ENCODE results near the gene USP26.
"Not testable (repeated sequence)": the region's sequence is repeated elsewhere in the genome, so short reads cannot be mapped to it uniquely, and the experiment has no call there.

Gene USP26, protein sequence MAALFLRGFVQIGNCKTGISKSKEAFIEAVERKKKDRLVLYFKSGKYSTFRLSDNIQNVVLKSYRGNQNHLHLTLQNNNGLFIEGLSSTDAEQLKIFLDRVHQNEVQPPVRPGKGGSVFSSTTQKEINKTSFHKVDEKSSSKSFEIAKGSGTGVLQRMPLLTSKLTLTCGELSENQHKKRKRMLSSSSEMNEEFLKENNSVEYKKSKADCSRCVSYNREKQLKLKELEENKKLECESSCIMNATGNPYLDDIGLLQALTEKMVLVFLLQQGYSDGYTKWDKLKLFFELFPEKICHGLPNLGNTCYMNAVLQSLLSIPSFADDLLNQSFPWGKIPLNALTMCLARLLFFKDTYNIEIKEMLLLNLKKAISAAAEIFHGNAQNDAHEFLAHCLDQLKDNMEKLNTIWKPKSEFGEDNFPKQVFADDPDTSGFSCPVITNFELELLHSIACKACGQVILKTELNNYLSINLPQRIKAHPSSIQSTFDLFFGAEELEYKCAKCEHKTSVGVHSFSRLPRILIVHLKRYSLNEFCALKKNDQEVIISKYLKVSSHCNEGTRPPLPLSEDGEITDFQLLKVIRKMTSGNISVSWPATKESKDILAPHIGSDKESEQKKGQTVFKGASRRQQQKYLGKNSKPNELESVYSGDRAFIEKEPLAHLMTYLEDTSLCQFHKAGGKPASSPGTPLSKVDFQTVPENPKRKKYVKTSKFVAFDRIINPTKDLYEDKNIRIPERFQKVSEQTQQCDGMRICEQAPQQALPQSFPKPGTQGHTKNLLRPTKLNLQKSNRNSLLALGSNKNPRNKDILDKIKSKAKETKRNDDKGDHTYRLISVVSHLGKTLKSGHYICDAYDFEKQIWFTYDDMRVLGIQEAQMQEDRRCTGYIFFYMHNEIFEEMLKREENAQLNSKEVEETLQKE

DNA sequence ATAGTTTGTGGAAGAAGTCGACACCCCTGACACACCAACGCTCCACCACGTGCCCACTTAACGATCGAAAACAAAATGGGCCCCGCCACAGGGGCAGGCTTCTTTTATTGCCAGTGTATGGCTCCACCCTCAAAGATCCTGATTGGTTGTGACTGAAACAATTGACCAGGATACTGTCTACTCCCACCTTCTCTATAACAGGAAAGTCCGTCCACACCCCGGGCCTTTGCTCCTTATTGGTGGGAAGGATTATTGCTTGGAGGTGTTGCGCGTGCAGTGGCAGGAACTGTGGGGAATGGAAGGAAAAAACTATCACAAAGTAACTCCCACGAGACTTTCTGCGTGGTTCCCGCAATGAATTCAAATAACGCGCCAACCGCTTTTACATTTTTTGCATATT is at the start of gene USP26:
USP26 (minus strand) TSS at position 79 of the 400 bp plus-strand sequence. CDS start 68,889 bp downstream, outside the sequence.
- FAIRE-seq = no peak

DNA sequence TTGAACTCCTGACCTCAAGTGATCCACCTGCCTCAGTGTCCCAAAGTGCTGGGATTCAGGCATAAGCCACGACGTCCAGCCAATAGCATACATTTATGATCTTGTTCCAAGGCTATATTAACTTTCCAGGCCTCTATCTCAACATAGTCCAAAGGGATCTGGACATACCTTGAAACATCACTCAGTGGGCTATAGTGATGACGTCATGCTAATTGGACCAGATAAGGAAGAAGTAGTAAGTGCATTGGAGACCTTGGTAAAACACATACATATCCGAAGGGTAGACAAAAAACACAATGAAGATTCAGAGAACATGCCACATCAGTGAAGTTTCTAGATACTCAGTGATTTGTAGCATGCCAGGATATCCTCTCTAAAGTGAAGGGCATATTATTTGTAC is 37.4 kb upstream of the USP26 start:
- FAIRE-seq = no peak

DNA sequence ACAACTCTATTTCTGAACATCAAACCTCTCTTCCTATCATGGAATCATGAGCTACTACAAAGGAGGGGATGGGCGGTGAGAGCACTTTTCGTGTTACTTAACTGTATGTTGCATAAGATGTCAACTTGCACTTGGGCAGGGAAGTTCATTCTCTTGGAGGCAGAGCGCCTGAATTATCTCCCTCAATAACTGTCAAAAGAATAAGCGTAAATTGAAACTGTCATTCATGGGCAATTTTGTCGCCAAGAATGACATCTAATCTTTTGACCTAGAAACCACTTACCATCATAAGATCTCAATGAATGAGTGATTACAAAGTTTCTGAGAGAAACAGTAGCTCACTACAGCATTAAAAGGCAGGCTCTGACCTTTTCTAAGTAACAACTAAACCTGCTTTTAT is 23.5 kb upstream of the USP26 start:
- no peak for FAIRE-seq

DNA sequence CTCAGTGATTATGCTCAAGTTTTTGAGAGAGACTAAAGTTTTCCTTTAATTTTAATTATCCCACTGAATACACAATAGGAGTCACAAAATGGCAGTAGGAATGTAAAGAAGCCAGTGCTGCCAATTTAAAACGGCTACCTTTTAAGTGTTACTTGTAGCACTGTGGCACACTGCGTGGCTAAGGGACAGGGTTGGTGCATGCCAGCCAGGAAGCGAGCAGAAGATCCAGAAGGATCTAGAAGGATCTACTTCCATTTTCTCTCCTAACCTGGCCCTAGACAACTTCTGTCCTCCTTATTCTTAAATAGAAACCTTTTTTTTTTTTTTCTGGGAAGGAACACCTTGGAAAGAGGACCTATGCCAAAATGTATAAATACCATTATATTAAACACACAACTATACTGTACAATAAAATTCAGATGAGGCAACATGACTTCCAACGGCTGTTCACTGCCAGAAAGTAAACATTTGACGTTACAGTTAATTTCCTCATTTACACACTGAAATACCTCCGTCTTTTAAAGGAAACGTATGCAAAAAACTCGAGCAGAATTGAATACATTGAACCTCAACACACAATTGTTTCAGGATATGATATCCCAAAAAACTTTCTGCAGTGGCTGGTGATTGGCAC is 2.7 kb downstream of the USP26 start:
- no peak for FAIRE-seq

DNA sequence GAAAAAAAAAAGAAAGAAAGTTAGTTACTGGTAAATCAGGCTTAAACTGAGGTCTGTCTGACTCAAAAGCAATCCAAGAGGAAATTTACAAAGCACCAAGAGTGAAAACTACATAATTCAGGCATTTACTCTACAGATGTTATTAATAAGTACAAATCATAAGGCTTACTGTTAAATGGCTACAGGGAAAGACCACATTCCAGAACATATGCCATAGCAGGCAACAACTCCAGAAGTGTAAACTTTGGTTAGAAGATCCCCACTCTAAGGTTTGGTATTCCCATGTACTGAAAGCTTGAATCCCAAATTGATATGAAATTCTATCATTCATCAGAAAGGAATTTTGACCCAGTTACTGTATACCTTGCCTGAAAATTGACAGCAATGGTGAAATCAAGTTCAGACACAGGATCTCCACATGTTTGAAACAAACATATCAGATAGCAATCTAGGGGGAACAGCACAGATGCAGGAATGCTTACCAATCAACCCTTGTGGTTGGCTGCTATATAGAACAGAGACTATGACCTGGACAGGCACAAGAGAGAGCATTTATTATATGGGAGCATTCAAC is 6.6 kb downstream of the USP26 start:
- FAIRE-seq = no peak

DNA sequence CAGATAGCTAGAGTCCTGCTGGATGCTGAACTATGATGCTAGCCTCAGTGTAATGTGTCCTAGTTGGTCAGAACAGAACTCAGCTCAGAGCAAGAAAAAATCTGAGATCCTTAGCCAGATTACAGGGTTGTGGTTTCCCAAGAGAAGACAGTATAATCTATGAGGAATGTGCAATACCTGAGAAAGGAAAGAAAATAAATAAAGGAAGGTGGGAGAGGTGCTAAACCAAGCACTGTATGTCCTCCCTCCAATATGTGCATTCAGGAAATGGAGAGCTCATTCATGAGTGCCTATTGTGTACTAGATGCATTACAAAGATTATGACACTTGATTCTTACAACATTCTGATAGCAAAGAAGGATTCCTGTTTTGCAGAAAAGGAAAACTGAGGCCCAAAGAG is 7.5 kb downstream of the USP26 start:
- no peak for FAIRE-seq

DNA sequence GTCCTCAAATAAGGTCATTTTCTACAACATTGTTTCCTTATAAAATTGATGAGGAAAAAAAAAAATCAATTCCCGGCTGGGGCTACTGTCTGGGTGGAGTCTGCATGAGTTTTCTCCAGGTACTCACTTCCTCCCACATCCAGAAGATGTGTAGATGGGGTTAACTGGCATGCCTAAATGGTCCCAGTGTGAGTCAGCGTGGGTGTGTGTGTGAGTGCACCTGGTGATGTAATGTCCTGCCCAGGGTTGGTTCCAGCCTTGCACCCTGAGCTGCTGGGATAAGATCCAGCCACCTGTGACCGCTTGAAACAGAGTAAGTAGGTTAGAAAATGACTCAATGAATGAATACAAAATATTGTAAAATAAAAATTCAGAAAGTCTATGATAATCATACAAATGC is 11.1 kb downstream of the USP26 start:
- no peak for FAIRE-seq

DNA sequence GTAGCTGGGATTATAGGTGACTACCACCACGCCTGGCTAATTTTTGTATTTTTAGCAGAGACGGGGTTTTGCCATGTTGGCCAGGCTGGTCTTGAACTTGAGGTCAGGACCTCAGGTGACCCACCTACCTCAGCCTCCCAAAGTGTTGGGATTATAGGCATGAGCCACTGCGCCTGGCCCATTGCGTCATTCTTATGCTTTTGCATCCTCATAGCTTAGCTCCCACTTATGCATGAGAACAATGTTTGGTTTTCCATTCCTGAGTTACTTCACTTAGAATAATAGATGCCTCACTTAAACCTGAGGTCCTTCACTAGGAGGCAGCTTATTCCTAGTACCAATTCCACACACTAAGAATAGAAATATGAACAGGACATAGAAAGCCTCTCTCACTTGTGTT is 11.9 kb downstream of the USP26 start:
- not testable (repeated sequence) for FAIRE-seq

DNA sequence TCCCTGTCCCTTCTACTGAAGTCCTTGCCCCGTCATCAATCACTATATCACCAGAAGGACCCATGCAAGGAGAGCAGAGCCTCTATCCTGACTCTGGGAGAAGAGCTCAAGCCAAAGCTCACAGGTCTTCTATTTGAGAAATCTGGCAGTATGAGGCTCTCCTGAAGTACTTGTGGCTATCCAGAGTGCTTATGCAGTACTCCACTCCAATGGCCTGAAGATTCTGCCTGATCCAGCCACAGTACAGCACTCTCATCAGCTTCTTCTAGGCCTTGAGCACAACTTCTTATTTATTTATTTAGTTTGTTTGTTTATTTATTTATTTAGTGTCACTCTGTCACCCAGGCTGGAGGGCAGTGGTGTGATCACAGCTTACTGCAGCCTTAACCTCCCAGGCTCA is 13.0 kb downstream of the USP26 start:
- no peak for FAIRE-seq

DNA sequence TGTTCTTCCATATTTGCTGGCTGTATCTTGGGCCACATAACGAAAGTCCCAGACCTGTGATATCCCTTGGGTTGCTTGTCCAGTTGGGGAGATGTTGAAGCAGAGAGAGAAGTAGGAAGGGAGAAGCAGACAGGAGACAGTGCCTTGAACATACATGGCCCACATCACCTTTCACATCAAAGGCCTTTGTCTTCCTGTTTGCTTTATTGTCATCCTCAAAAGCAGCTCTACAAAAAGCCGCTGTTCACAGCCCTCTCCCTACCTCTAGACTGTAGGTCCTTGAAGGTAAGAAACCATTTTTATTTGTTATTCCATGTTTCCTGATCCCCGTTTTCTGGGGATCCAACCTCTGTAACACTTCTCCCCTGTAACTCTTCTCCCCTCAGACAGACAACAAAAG is 14.9 kb downstream of the USP26 start:
- FAIRE-seq = no peak

DNA sequence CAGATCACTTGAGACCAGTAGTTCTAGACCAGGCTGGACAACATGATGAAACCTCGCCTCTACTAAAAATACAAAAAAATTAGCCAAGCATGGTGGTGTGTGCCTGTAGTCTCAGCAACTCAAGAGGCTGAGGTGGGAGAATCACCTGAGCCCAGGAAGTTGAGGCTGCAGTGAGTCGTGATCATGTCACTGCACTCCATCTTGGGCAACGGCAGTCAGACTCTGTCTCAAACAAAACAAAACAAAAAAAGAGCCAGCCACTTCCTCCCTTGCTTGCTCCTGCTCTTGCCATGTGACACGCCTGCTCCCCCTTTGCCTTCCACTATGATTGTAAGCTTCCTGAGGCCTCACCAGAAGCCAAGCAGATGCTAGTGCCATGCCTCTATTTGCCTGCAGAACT is 19.1 kb downstream of the USP26 start:
- FAIRE-seq = not testable (repeated sequence)

DNA sequence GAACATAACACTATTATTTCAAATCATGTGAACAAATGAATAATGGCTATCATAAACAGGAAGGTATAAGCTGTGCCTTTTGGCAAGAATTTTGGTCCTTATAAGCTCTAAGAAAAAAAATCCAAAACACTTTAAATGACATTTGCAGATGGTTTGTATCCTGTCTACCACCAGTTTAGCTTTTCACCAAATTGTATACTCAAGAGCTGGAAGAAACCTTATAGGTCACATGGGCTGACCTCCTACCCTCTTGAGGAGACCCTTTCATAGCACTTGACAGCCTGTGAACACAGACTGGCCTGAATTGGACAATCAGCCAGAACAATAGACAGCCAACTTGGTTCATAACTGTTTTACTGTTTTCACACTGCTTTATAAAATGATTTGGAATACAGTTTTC is 24.3 kb downstream of the USP26 start:
- FAIRE-seq = no peak

DNA sequence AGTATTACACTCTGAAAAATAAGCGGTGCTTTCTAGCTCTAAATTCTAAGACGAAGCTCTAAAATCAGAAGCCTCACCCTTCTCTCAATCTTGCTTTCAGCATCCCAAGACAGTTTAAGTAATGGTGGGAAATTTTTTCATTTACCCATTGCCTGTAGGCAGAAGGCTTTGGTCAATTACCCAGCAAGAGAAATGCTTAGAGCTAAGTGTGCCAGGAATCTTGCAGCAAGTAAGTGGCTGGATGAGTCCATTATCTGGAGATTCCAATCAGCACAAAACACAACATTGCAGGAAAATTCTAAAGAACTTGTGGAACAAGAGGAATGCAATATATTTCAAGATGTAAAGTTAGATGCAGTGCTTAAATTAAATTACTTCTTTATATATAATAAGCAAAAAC is 28.4 kb downstream of the USP26 start:
- no peak for FAIRE-seq

DNA sequence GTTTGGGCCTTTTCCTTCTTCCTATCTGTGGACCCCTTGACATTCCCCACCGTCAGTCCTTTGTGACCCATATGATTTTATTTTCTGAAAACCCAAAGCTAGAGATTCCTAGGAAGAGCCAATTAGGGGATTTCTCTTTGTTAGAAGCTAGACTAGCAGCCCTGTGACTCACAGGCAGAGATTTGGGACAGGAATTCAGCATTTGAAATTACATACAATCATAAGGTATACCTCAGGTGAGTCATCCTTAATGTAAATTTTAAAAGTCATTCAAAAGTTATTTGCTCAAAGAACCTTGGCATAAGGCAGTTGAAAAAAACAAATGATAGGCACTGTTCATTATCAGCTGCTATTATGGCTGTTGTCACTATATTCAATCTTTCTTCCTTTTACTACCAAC is 40.6 kb downstream of the USP26 start:
- FAIRE-seq = no peak

DNA sequence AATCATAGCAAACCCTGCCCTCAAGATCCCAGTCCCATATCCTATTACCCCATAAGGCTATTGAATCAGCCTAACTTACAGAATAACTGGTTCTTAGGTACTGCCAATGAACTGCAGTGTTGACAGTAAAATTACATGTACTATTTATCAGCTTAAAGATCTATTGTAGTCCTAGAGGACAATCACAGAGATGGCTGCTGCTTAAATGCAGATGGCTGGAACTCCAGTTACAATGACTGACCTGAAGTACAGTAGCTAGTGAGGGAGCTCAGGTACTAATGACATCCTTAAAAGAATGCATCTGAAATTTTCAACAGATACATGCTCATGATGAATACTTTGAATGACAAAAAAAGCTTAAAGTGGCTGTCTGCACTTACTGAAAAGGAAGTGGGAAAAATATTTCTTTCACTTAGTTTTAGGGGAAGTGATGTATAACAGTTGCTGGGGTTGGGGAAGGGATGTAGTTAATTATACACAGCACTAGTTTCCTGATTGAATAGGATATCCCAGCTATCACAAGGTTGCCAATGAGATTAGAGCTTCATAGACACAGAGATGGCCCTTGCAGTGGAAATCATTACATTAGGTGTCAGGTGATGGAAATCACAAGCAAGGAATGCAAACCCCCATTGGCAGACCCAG is 42.0 kb downstream of the USP26 start:
- FAIRE-seq = no peak

DNA sequence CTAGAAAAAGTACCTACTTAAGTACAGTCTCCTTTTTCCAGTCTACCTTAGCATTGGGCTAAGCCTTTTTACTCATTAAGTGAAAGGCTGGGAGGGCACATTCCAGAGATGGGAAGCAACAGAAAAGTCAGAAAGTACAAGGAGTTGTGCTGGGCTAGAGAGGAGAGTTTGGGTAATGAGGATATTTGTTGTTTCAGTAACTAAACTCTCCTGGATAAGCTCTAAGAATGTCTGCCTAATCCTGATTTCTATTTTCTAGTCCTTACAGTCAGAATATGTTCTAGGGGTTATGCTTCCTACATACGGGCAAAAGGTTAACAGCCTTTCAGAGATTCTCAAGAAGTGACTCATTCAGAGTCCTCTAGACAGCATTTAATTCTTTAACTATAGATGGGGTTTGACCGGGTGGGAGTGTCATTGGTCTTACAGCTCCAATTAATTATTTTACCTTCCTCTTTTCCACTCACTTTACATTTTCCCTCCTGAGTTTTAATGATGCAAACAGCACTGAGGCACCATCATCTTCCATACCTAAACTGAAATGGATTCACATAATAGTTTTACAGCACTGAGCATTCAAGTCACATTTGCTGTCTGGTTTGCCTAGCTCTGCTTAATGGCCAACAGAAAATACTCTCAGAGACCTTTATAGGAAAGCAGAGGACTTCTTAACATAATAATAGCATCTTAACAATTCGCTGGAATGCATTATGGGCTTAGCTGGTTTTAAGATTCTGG is 42.9 kb downstream of the USP26 start:
- FAIRE-seq = no peak

DNA sequence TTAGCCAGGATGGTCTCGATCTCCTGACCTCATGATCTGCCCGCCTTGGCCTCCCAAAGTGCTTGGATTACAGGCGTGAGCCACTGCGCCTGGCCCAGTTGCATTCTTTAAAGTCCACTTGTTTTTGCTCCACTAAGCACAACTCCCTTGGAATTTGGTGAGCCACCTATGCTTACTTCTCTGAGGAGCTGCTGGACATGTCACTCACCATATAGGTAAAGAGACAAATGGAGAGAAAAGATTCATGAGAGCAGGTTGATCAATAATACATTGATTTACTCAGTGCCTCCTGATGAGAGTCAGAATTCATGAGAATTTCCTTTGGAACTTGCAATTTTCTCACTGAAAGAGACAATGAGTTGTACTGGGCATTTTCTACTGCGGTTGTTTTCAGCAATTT is 48.2 kb downstream of the USP26 start:
- no peak for FAIRE-seq

DNA sequence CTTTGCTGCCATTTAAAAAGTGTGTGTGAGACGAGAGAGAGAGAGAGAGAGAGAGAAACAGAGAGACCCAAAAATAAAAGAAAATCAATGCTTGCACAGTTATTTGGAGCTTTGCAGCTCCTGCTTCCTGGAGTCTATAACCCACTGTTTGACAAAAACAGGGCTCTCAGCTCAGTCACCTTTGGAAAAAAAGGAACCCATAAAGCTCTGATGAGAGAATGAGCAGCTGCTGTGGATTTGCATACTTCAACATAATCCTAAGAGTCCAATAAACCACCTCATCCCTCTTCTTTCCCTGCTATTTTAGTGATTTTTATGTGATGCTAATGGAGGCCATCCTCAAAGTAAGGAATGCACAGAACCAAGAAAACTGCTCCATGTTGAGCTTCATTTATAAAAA is 50.3 kb downstream of the USP26 start:
- no peak for FAIRE-seq

DNA sequence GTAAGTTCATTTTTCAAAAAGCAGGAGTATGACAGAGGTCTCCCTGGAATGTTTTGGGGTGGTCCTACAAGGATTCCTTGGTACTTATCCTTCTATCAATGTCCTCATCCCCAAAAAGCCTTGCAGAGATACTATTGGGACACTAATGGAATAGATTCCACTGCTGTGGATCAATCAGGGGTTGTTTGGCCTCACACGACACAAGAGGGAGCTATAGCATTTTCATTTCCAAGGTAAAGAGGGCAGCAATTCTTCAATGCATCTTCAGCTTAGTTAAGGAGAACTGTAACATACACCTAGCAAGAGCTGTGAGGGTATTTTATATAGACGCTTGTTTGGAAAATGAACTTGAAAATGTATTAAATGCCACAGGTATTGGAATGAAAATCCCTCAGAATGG is 50.9 kb downstream of the USP26 start:
- no peak for FAIRE-seq

DNA sequence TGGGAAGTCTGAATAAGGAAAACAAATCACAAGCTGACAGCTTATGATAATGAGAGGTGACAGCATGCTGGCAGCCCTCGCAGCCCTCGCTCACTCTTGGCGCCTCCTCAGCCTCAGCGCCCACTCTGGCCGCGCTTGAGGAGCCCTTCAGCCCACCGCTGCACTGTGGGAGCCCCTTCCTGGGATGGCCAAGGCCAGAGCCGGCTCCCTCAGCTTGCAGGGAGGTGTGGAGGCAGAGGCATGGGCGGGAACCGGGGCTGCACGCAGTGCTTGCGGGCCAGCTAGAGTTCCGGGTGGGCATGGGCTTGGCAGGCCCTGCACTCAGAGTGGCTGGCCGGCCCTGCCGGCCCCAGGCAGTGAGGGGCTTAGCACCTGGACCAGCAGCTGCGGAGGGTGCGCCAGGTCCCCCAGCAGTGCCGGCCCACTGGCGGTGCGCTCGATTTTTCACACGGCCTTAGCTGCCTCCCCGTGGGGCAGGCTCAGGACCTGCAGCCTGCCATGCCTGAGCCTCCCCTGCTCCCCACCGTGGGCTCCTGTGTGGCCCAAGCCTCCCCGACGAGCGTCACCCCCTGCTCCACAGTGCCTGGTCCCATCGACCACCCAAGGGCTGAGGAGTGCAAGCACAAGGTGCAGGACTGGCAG is 52.6 kb downstream of the USP26 start:
- not testable (repeated sequence) for FAIRE-seq

DNA sequence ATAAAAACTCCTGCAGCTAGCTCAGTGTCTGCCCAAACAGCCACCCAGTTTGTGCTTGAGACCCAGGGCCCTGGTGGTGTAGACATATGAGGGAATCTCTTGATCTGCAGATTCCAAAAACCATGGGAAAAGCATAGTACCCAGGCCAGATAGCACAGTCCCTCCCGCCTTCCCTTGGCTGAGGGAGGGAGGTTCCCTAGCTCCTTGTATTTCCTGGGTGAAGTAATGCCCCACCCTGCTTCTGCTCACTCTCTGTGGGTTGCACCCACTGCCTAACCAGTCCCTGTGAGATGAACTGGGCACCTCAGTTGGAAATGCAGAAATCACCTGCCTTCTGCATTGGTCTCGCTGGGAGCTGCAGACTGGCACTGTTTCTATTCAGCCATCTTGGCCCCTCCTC is 54.6 kb downstream of the USP26 start:
- FAIRE-seq = no peak
